Measurements from ENCODE around the gene MTURN. TPM values are rescaled to one million over a fixed set of nuclear protein-coding genes. Genes with fewer than 3 reads are reported as not detected.

MTURN gene
- polyA plus RNA-seq, 3 donors = 5.9 to 7.9 (median 7.5) TPM

- 100% methylated on average over 4 of the region's 4 CpGs for WGBS (ENCODE audit: insufficient coverage)
- no peak overlapping the region for H3K9ac ChIP-seq (ENCODE audit: insufficient read depth, low read length, poor library complexity, severe bottlenecking)
- H3K79me2 ChIP-seq (ENCODE audit: insufficient read depth, low read length) = no peaks in the 10 kb centered on the region
- peaks cover 5 to 13% of the 10 kb centered on the region in 2 donors for H3K4me1 ChIP-seq (ENCODE audit: control insufficient read depth in 1 of 2, insufficient read depth in 2 of 2, low read length in 2 of 2)
- H3K27ac ChIP-seq (ENCODE audit: low read depth in 1 of 2, low read length in 2 of 2) = no peak overlapping the region
- Mint-ChIP-seq H3K36me3 (no peaks in the 10 kb centered on the region), H3K4me3 (no peak overlapping the region), H3K4me1 (peaks cover 15% of the 10 kb centered on the region), H3K9me3 (peaks cover 0 to 3% (median 0%) of the 10 kb centered on the region in 7 donors), H3K27ac (no peak overlapping the region), H3K27me3 (ENCODE audit: low read depth in 3 of 3) (peaks cover 0 to 1% (median 0%) of the 10 kb centered on the region in 3 donors)
- intact Hi-C loops (cut with micrococcal nuclease) = no loop called here
- DNase-seq = no peak
- H3K9me3 ChIP-seq (replicated peaks in 1 of 2; ENCODE audit: control insufficient read depth in 1 of 2, insufficient read depth in 1 of 2, low read length in 2 of 2) = no peaks in the 10 kb centered on the region
- H3K4me2 ChIP-seq (replicated peaks; ENCODE audit: extremely low read depth, low read length, poor library complexity, severe bottlenecking) = no peak overlapping the region
- H3K27me3 ChIP-seq (ENCODE audit: control insufficient read depth in 2 of 2, insufficient read depth in 2 of 2, low read length in 2 of 2) = no peaks in the 10 kb centered on the region
- H4K20me1 ChIP-seq (ENCODE audit: insufficient read depth, low read length) = no peaks in the 10 kb centered on the region
- no peaks in the 10 kb centered on the region for H3K36me3 ChIP-seq (replicated peaks in 1 of 2; ENCODE audit: control insufficient read depth in 1 of 2, insufficient read depth in 2 of 2, low read length in 2 of 2)
- no peak overlapping the region for H3K4me3 ChIP-seq (replicated peaks in 1 of 3; ENCODE audit: low read depth in 2 of 3, low read length in 3 of 3)
- no peak overlapping the region for H2AFZ ChIP-seq (ENCODE audit: insufficient read depth, low read depth, low read length, poor library complexity, severe bottlenecking)
- TF ChIP-seq CTCF (IDR thresholded peaks at IDR 0.05) = no peak
Observed at GRCh38 chr7:30207376-30207775, 72.6 kb downstream of the MTURN start.

GRCh38 chr7:30209951-30210350, 75.2 kb downstream of the MTURN start:
- Histone ChIP-seq H4K20me1 (ENCODE audit: insufficient read depth, low read length) (no peaks in the 10 kb centered on the region), H3K27me3 (ENCODE audit: control insufficient read depth in 2 of 2, insufficient read depth in 2 of 2, low read length in 2 of 2) (no peaks in the 10 kb centered on the region), H3K4me2 (replicated peaks; ENCODE audit: extremely low read depth, low read length, poor library complexity, severe bottlenecking) (no peak overlapping the region), H3K27ac (ENCODE audit: low read depth in 1 of 2, low read length in 2 of 2) (no peak overlapping the region), H3K36me3 (replicated peaks in 1 of 2; ENCODE audit: control insufficient read depth in 1 of 2, insufficient read depth in 2 of 2, low read length in 2 of 2) (no peaks in the 10 kb centered on the region), H3K9ac (ENCODE audit: insufficient read depth, low read length, poor library complexity, severe bottlenecking) (no peak overlapping the region), H3K9me3 (replicated peaks in 1 of 2; ENCODE audit: control insufficient read depth in 1 of 2, insufficient read depth in 1 of 2, low read length in 2 of 2) (no peaks in the 10 kb centered on the region), H3K4me1 (ENCODE audit: control insufficient read depth in 1 of 2, insufficient read depth in 2 of 2, low read length in 2 of 2) (peaks cover 15 to 25% of the 10 kb centered on the region in 2 donors), H2AFZ (ENCODE audit: insufficient read depth, low read depth, low read length, poor library complexity, severe bottlenecking) (no peak overlapping the region), H3K79me2 (ENCODE audit: insufficient read depth, low read length) (no peaks in the 10 kb centered on the region), H3K4me3 (replicated peaks in 1 of 3; ENCODE audit: low read depth in 2 of 3, low read length in 3 of 3) (no peak overlapping the region)
- Mint-ChIP-seq H3K27me3 (ENCODE audit: low read depth in 3 of 3) (peaks cover 0 to 1% (median 0%) of the 10 kb centered on the region in 3 donors), H3K4me1 (peaks cover 27% of the 10 kb centered on the region), H3K4me3 (no peak overlapping the region), H3K36me3 (no peaks in the 10 kb centered on the region), H3K27ac (peak overlapping the region in 2 of 7 donors; percentile 14 to 82), H3K9me3 (peaks cover 0 to 3% (median 0%) of the 10 kb centered on the region in 7 donors)
- DNase-seq = no peak
- intact Hi-C loops (cut with micrococcal nuclease) = no loop called here
- TF ChIP-seq CTCF (IDR thresholded peaks at IDR 0.05) = no peak
- 100% methylated on average over 1 of the region's 5 CpGs for WGBS (ENCODE audit: insufficient coverage)

Small RNAs within 50 kb of the gene (small RNA-seq; reads per million reads assigned to genes)
- gene RPS27P16 (ENCODE audit: insufficient read length, low read depth) = not detected

Other genes with a start within 250 kb of the MTURN start
- 10 to 100 TPM in 1 of 3 donors, 1 to 10 TPM in 2; 8.4 to 12.1 (median 8.6) TPM for gene SCRN1, start 145.2 kb upstream of the MTURN start, polyA plus RNA-seq
- 1 to 10 TPM in 2 of 3 donors, under 1 TPM in 1; 0.43 to 1.9 (median 1.1) TPM for gene FKBP14, start 108.3 kb upstream of the MTURN start, polyA plus RNA-seq
- 1 to 10 TPM; 2.4 to 2.7 (median 2.6) TPM for gene PLEKHA8, start 106.6 kb upstream of the MTURN start, polyA plus RNA-seq
- 1 to 10 TPM; 1.9 to 9.5 (median 5.7) TPM for gene ZNRF2, start 149.6 kb downstream of the MTURN start, polyA plus RNA-seq

Measured in CD14-positive monocyte (primary cell).